Upper lobe of left lung (tissue), 6 donors: ENCODE results near the gene ARHGAP24. TPM values are rescaled to one million over a fixed set of nuclear protein-coding genes. Genes with fewer than 3 reads are reported as not detected.

Experiments used
- ATAC-seq, 2 donors: fragments of 200-7000 bp; cut with Tn5 transposase; one replicate each; pipeline ENCODE4 v1.9.1; 2022; ENCODE audit warnings: mild to moderate bottlenecking in 2 of 2, moderate library complexity in 2 of 2; ENCODE audit not compliant: low FRiP score in 2 of 2
- DNase-seq, 2 donors: peaks; one replicate each; pipeline ENCODE4 v3.0.0-alpha.2; 2019 to 2020
- H3K27ac ChIP-seq, 4 donors: fragments of 200-600 bp; sonication (generic); one replicate each; pipeline ENCODE4 v1.5.1; 2016 to 2019
- H3K27me3 ChIP-seq, 4 donors: fragments of 200-600 bp; sonication (generic); one replicate each; pipeline ENCODE4 v1.5.1; 2017 to 2019
- H3K36me3 ChIP-seq, 4 donors: fragments of 200-600 bp; sonication (generic); one replicate each; pipeline ENCODE4 v1.5.1; 2016 to 2019
- H3K4me1 ChIP-seq, 4 donors: fragments of 200-600 bp; sonication (generic); one replicate each; pipeline ENCODE4 v1.5.1; 2018 to 2019
- H3K4me3 ChIP-seq, 4 donors: fragments of 200-600 bp; sonication (generic); one replicate each; pipeline ENCODE4 v1.5.1; 2017 to 2019; ENCODE audit warnings: mild to moderate bottlenecking in 2 of 4, moderate library complexity in 1 of 4
- H3K9me3 ChIP-seq, 4 donors: fragments of 200-600 bp; sonication (generic); one replicate each; pipeline ENCODE4 v1.5.1; 2018 to 2019
- EP300 ChIP-seq, 4 donors: sonication (generic); formaldehyde crosslinking; IDR thresholded peaks; one replicate each; pipeline ENCODE4 v1.5.1; 2017; ENCODE audit warnings: antibody characterized with exemption in 4 of 4, control low read depth in 2 of 4
- POLR2A ChIP-seq, 4 donors: fragments of 450-650 bp; IDR thresholded peaks; one replicate each; pipeline ENCODE4 v1.5.1; 2016 to 2017; ENCODE audit warnings: antibody characterized with exemption in 4 of 4, mild to moderate bottlenecking in 2 of 4
- POLR2AphosphoS5 ChIP-seq, 2 donors: sonication (generic); formaldehyde crosslinking; IDR thresholded peaks; one replicate each; pipeline ENCODE4 v1.5.1; 2017; ENCODE audit warnings: antibody characterized with exemption in 2 of 2
- WGBS, 2 donors: methylation state at CpG; one replicate each; pipeline ENCODE4 v1.1.5; 2017 to 2018; 5-methylcytosine and 5-hydroxymethylcytosine counted together
- total RNA-seq, 6 donors: library from RNA; depleted of rRNA in 4 of 6; stranded (reverse); fragments of >200 nt in 4 of 6; gene quantifications; one replicate each; pipeline versions ENCODE4 v1.1.0 to v1.2.1, GENCODE V29; 2016 to 2021
- TF ChIP-seq, protein P1 (sequence below), 6 experiments: fragments of 450-650 bp in 4 of 6; fragments of 200-600 bp in 2 of 6; sonication (generic) in 2 of 6; IDR thresholded peaks; one replicate each; pipeline ENCODE4 v1.5.1; 2016 to 2019; ENCODE audit warnings: antibody characterized with exemption in 6 of 6
- donor health status: DM: no; HTN: no; CAD: no; lungs with moderate emphysema.
- donor health status: DM: no; HTN: yes; CAD: no; lungs with severe emphysema.

The ARHGAP24 gene
- total RNA-seq, 6 donors from 2014 or later = 26.4 to 92.2 (median 52.4) TPM

- H3K4me3 ChIP-seq = no peak overlapping the region
- H3K4me1 ChIP-seq = no peaks in the 10 kb centered on the region
- no peaks in the 10 kb centered on the region for H3K9me3 ChIP-seq
- no peak for TF ChIP-seq POLR2AphosphoS5 (IDR thresholded peaks at IDR 0.05)
- TF ChIP-seq, protein P1, sequence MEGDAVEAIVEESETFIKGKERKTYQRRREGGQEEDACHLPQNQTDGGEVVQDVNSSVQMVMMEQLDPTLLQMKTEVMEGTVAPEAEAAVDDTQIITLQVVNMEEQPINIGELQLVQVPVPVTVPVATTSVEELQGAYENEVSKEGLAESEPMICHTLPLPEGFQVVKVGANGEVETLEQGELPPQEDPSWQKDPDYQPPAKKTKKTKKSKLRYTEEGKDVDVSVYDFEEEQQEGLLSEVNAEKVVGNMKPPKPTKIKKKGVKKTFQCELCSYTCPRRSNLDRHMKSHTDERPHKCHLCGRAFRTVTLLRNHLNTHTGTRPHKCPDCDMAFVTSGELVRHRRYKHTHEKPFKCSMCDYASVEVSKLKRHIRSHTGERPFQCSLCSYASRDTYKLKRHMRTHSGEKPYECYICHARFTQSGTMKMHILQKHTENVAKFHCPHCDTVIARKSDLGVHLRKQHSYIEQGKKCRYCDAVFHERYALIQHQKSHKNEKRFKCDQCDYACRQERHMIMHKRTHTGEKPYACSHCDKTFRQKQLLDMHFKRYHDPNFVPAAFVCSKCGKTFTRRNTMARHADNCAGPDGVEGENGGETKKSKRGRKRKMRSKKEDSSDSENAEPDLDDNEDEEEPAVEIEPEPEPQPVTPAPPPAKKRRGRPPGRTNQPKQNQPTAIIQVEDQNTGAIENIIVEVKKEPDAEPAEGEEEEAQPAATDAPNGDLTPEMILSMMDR (IDR thresholded peaks at IDR 0.05) = no peak
- WGBS, 2 donors = 72 to 82% methylated on average over 1 of the region's 1 CpG
- H3K27ac ChIP-seq = no peak overlapping the region
- ATAC-seq (no peak), DNase-seq (no peak)
- H3K27me3 ChIP-seq = no peaks in the 10 kb centered on the region
- H3K36me3 ChIP-seq = no peaks in the 10 kb centered on the region
These were observed 330.9 kb downstream of the ARHGAP24 start for GRCh38 chr4:85805891-85806290.

GRCh38 chr4:85806334-85806733, 331.4 kb downstream of the ARHGAP24 start:
- DNase-seq (no peak), ATAC-seq (no peak)
- Histone ChIP-seq H3K4me3 (no peak overlapping the region), H3K4me1 (no peaks in the 10 kb centered on the region), H3K9me3 (no peaks in the 10 kb centered on the region), H3K36me3 (no peaks in the 10 kb centered on the region), H3K27me3 (no peaks in the 10 kb centered on the region), H3K27ac (no peak overlapping the region)
- TF ChIP-seq POLR2AphosphoS5 (IDR thresholded peaks at IDR 0.05) (no peak), POLR2A (IDR thresholded peaks at IDR 0.05) (no peak), EP300 (IDR thresholded peaks at IDR 0.05) (no peak)
- TF ChIP-seq, protein P1 (IDR thresholded peaks at IDR 0.05) = no peak

- Histone ChIP-seq H3K27me3 (no peaks in the 10 kb centered on the region), H3K4me1 (no peaks in the 10 kb centered on the region), H3K36me3 (no peaks in the 10 kb centered on the region), H3K27ac (no peak overlapping the region), H3K9me3 (no peaks in the 10 kb centered on the region), H3K4me3 (no peak overlapping the region)
- ATAC-seq (peak in 1 of 2 donors; percentile 85), DNase-seq (no peak)
- TF ChIP-seq POLR2AphosphoS5 (IDR thresholded peaks at IDR 0.05) = no peak
- no peak for TF ChIP-seq EP300 (IDR thresholded peaks at IDR 0.05)
- TF ChIP-seq, protein P1 (IDR thresholded peaks at IDR 0.05) = no peak
- no peak for TF ChIP-seq POLR2A (IDR thresholded peaks at IDR 0.05)
- 60 to 72% methylated on average over 3 of the region's 3 CpGs for WGBS, 2 donors
These were observed 332.4 kb downstream of the ARHGAP24 start for GRCh38 chr4:85807247-85807950.

- Histone ChIP-seq H3K4me1 (peaks cover 0 to 3% (median 0%) of the 10 kb centered on the region in 4 donors), H3K27ac (no peak overlapping the region)
- TF ChIP-seq EP300 (IDR thresholded peaks at IDR 0.05) (no peak), POLR2AphosphoS5 (IDR thresholded peaks at IDR 0.05) (no peak), POLR2A (IDR thresholded peaks at IDR 0.05) (no peak)
- TF ChIP-seq, protein P1 (IDR thresholded peaks at IDR 0.05) = no peak
These were observed 333.2 kb downstream of the ARHGAP24 start for GRCh38 chr4:85808104-85808503.

DNA sequence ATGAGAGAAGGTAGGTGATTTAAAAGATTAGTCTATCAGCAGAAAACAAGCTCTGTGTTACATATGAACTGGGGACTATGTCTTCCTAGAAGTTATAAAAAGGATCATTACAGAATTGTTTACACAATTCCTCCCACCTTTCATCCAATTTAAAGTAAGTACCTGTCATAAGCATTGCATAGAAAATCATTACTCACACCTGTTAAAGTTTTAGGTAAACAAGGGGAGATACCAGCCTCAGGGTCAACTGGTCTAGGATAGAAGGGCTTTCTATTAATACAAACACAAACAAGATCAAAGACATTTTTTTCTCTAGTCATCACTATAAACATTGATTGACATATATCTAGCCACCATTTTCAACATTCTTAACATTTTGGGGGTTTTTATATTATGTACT, 333.9 kb downstream of the ARHGAP24 start:
- no peak for DNase-seq
- TF ChIP-seq POLR2AphosphoS5 (IDR thresholded peaks at IDR 0.05) = no peak
- TF ChIP-seq EP300 (IDR thresholded peaks at IDR 0.05) = no peak
- TF ChIP-seq POLR2A (IDR thresholded peaks at IDR 0.05) = no peak
- TF ChIP-seq, protein P1 (IDR thresholded peaks at IDR 0.05) = no peak
- ATAC-seq = no peak
- H3K9me3 ChIP-seq = no peaks in the 10 kb centered on the region
- no peak overlapping the region for H3K4me3 ChIP-seq
- H3K27me3 ChIP-seq = no peaks in the 10 kb centered on the region
- no peaks in the 10 kb centered on the region for H3K36me3 ChIP-seq
- peaks cover 0 to 3% (median 0%) of the 10 kb centered on the region in 4 donors for H3K4me1 ChIP-seq
- no peak overlapping the region for H3K27ac ChIP-seq

More at GRCh38 chr4:85808104-85808503, 333.2 kb downstream of the ARHGAP24 start:
- Histone ChIP-seq H3K4me3 (no peak overlapping the region), H3K9me3 (no peaks in the 10 kb centered on the region), H3K27me3 (no peaks in the 10 kb centered on the region), H3K36me3 (no peaks in the 10 kb centered on the region)
- no peak for ATAC-seq
- no peak for DNase-seq
- 74 to 76% methylated on average over 2 of the region's 2 CpGs for WGBS, 2 donors
